HG02852 (cell line): ENCODE results near the gene ABTB2.
A peak's percentile ranks its signal among the peaks of the same experiment; 100 is the strongest.

Experiments used
- ATAC-seq: cut with Tn5 transposase; IDR thresholded peaks from one replicate; pipeline ENCODE4 v1.9.1; 2021; ENCODE audit warnings: mild to moderate bottlenecking, moderate library complexity; ENCODE audit not compliant: unreplicated experiment

The ABTB2 gene

DNA sequence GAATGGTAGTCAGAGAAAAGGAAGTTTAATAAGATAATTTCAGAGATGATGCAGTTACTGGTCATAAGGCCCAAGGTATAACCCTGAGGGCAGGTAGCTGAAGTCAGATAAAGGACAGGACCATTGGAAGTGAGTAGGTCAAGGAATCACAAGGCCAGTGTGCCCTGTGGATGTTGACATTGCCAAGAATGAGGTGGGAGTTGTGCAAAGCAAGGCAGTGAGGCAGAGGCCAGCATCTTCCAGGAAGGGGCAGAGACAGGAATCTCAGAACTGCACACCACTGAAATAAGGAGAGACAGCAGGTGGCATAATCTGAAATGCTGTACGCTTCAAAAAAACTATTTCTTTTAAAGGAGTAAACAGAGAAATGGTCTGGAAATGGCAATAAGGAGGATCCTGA is 61.4 kb downstream of the ABTB2 start:
- no peak for ATAC-seq

GRCh38 chr11:34292546-34292945 is 65.3 kb downstream of the ABTB2 start:
- ATAC-seq = no peak

- no peak for ATAC-seq
Measured at GRCh38 chr11:34292111-34292510, 65.7 kb downstream of the ABTB2 start.

DNA sequence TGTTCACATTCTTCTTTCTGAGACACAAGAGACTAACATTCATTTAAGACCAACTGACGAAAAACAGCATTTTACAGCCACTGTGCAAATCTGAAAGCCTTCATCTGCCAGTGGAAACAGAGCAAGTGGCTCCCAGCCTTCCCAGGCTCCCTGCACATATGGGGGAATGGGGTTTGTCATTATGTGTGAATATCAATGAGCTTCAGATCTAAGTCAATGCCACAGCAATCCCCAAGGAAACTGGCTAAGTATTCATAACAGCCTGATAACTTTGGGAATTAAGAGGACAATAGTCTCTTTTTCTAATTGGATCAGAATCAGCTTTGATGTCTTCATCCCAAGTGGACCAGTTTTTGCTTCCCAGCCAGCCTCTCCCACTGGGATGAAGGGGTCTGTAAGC is 66.9 kb downstream of the ABTB2 start:
- ATAC-seq = no peak

DNA sequence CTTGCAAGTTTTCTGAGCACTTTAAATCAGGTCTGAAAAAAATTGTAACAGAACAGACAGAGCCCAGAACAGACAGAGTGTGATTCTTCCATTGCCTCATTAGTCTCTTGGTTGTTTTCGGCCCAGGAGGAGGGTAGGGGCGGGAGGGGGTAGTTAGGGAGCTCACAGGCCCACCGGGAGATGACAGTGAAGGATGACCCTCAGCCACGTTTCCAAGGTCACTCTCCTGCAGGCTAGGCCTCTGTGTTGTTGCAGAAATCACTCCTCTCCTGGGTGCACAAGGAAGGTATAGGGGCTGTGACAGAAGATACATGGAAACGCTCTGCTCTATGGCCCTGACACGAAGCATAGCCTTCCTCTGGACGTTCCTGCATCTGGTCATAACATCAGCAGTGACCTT is 69.3 kb downstream of the ABTB2 start:
- ATAC-seq = no peak

GRCh38 chr11:34284811-34285481 is 72.9 kb downstream of the ABTB2 start:
- ATAC-seq = no peak

- ATAC-seq = no peak
Measured at GRCh38 chr11:34284156-34284555, 73.7 kb downstream of the ABTB2 start.

GRCh38 chr11:34280945-34281872 is 76.6 kb downstream of the ABTB2 start:
- no peak for ATAC-seq

DNA sequence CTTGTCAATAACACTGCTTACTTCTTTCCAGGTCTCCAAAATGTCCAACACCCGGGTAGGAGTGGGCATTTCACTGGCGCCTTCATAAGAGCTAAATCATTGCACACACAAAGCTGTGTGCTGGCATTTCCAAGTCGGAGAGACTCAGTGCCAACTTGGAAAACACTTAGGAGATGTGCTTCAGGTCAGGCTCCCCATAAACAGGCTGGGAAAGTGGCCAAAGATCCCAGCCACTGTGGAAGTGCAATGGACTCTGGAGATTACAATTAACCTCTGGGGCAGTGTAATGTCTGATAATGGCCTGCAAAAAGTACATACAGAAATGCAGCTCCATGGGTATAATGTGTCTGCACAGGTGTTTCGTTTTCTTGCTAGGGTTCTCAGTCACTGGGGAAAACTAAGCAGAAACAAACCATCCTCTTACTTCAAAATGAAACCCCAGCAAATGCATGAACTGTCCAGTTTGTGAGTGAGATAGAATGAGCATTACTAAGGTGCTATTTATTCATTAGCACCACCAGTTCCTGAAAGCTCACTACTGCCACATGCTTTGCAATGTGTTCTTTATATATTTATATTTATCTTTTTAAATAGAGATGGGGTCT is 79.0 kb downstream of the ABTB2 start:
- ATAC-seq = peak; percentile 51

DNA sequence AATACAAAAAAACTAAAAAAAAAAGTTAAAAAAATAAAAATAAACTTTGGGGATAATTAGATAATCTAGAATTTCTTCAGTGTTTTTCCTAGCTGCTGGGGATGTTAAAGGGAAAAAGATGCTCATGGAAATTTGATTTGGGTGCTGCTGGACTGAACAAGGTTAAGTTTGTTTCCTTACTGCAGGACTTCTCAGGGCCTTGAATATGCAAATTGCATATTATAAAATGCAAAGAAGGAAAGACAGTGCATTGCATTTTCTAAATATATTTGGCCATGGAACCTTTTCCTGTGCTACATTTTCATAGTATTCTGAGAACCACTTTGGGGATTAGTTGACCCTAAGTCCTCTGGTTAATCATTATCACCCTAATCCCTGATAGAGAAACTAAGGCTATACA is 79.6 kb downstream of the ABTB2 start:
- ATAC-seq = no peak

DNA sequence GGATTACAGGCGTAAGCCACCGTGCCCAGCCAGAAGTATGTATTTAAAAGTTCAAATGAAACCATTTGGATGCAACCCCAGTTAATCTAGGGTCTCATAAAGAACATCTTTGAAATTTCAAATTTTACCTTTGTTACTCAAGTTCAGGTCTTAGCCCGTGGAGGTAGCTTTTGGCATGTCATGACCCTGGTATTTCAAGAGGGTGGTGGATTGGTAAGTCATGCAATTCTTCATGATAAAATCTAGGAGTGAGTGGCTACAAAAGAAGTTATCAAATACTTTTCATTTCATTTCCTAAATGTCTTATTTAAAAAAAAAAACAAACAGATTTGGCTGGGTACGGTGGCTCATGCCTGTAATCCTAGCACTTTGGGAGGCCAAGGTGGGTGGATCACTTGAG is 80.6 kb downstream of the ABTB2 start:
- no peak for ATAC-seq

DNA sequence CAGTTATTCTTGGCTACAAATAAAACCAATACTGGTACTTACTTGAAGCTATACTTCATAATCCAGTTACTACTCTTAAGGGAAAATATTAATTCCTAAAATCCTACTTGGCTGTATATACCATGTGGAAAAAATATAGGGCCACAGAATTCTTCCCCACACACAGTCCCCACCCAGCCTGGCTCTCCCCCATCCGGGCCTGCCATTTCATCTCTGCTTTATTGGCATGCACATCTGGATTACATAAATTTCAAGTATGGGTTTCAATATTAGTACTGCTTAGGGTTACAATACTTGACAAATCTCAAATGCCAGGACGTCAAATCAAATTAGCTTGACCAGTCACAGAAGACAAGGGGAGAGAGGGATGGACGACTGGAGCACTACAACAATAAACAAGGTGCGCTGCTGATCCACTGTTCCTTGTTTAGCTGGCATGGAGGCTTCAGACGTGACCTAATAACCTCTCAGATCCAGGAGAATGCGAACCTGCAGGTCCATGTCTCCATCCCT is 81.4 kb downstream of the ABTB2 start:
- no peak for ATAC-seq

GRCh38 chr11:34275486-34275885 is 82.3 kb downstream of the ABTB2 start:
- ATAC-seq = no peak

DNA sequence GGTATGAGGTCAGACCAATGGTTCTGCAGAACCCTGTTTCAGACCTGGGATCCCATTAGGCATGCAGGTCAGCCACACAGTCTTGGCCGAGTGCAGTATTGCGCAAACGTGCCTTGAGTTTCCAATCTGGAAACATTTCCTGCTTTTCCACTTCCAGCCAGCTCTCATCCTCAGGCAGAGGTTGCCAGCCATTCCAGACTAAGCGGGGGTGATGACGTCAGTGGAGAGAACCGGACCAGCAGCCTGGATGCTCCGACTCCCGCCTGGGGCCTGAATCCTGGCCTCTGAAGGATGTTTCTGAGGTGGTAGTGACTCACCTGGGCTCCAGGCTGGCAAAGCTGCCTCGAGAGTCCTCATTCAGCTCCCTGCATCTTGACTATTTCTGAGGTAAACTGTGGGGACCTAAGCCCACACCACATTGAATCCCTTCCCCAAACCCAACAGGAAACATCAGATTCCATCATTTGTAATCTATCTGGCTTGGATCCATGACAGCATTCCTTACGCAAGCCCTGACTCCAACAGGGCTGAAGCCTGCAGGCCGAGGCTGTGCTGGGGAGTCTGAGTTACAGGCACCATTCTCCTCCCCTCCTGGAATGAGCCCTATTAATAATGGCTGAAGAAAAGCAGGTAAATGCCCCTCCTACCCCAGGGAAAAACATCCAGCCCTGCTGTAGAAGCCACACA is 83.0 kb downstream of the ABTB2 start:
- no peak for ATAC-seq

DNA sequence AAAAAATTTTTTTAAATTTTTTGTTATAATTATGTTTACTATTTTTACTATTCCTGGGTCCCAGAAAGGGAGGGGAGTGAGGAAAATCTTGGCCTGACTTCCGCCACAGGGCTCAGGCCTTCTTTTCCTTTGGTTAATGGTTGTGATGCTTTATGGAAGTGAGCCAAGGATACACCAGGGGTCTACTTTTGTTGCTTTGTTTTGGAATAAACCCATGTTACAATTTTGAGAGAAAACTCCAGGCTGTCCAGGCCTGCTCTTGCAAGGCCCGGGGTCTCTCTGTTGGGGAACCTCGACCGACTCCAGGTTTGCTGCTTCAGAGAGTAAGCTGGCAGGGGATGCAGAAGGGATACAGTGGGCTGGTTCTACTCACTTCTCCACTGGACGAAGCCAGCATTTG is 84.7 kb downstream of the ABTB2 start:
- ATAC-seq = no peak

GRCh38 chr11:34271727-34272126 is 86.1 kb downstream of the ABTB2 start:
- ATAC-seq = no peak

DNA sequence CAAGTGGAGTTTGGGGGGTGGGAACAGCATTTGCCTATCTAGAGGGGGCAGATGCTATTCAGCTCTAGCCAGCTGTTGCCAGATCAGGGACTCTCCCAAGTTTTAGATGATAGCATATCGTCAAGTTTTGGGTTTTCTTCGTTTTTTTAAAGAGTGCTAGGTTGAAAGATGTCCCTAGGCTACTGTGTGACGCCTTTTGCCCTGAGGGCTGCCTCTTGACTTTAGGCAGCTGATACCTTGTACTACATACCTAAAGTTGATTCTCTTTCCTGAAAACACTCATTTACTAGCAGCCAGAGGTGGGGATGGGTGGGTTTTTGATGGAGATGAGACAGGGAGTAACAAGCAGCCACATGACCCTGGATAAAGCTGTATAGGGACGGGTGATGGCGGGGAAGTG is 87.1 kb downstream of the ABTB2 start:
- no peak for ATAC-seq

- no peak for ATAC-seq
Measured at GRCh38 chr11:34269694-34270245, 88.0 kb downstream of the ABTB2 start.

DNA sequence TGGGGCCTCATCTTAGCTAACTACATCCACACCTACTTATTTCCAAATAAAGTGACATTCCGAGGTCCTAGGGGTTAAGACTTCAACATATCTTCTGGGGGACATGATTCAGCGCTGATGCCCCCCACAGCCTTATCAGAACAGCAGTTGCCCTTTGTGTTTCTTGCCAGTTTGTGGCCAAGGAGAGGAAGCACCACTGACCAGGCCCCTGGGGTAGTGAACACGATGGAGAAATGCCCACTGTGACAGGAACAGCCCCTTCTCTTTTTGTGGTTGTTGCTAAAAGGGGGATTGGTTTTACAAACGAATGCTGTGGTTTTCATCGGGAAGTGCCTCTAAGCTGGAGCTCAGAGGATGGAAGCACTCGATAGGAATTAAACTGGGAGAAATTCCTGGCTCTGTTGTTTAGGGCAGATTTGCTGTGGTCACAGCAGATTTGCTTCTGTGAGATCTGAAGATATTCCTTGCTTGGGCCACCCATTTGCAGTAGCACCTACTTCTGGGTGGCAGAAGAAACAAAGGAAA is 88.8 kb downstream of the ABTB2 start:
- ATAC-seq = no peak

DNA sequence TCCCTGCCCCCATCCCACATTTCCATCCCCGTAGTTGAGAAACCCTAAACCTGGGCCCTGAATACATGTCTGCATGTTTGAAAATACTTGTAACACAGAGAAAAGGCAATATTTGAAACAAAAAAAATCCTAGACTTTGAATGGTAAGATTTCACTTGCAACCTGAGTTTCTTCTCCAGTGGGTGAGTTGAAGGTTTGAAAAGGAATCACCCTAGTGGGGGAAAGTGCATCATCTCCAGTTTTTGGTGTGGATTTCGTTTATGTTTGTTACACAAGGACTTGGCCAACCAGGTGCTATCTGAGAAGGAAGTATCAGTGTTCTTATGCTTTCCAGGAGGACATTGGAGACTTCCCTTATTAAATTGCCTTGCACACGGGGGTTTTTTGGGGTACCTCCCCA is 90.4 kb downstream of the ABTB2 start:
- no peak for ATAC-seq

GRCh38 chr11:34267013-34267412 is 90.8 kb downstream of the ABTB2 start:
- no peak for ATAC-seq
